GM21423 (cell line): ENCODE measurements around the gene IL22RA1.

Source experiments
- ATAC-seq: cut with Tn5 transposase; IDR thresholded peaks from one replicate; pipeline ENCODE4 v1.9.1; 2021; ENCODE audit warnings: mild to moderate bottlenecking, moderate library complexity; ENCODE audit not compliant: unreplicated experiment

Gene IL22RA1

GRCh38 chr1:24100945-24101737, 41.8 kb downstream of the IL22RA1 start:
- no peak for ATAC-seq

- no peak for ATAC-seq
Measured at GRCh38 chr1:24098943-24099638, 43.8 kb downstream of the IL22RA1 start.

- no peak for ATAC-seq
Measured at GRCh38 chr1:24098102-24098501, 44.8 kb downstream of the IL22RA1 start.

- ATAC-seq = no peak
Measured at GRCh38 chr1:24097663-24098062, 45.3 kb downstream of the IL22RA1 start.

- ATAC-seq = no peak
Measured at GRCh38 chr1:24096739-24097103, 46.2 kb downstream of the IL22RA1 start.

- no peak for ATAC-seq
Measured at GRCh38 chr1:24096009-24096738, 46.8 kb downstream of the IL22RA1 start.

- ATAC-seq = no peak
Measured at GRCh38 chr1:24095140-24095859, 47.6 kb downstream of the IL22RA1 start.

GRCh38 chr1:24094554-24094953, 48.4 kb downstream of the IL22RA1 start:
- no peak for ATAC-seq

GRCh38 chr1:24093732-24094131, 49.2 kb downstream of the IL22RA1 start:
- ATAC-seq = no peak

- no peak for ATAC-seq
Measured at GRCh38 chr1:24092979-24093378, 50.0 kb downstream of the IL22RA1 start.

- ATAC-seq = no peak
Measured at GRCh38 chr1:24091971-24092482, 50.9 kb downstream of the IL22RA1 start.

GRCh38 chr1:24090736-24091135, 52.2 kb downstream of the IL22RA1 start:
- ATAC-seq = no peak

GRCh38 chr1:24089743-24090555, 53.0 kb downstream of the IL22RA1 start:
- ATAC-seq = no peak

- no peak for ATAC-seq
Measured at GRCh38 chr1:24089027-24089742, 53.8 kb downstream of the IL22RA1 start.

GRCh38 chr1:24086466-24086865, 56.5 kb downstream of the IL22RA1 start:
- ATAC-seq = no peak

- ATAC-seq = no peak
Measured at GRCh38 chr1:24085546-24085945, 57.4 kb downstream of the IL22RA1 start.

GRCh38 chr1:24085007-24085406, 57.9 kb downstream of the IL22RA1 start:
- no peak for ATAC-seq

- no peak for ATAC-seq
Measured at GRCh38 chr1:24084050-24084449, 58.9 kb downstream of the IL22RA1 start.

GRCh38 chr1:24082372-24082771, 60.6 kb downstream of the IL22RA1 start:
- ATAC-seq = no peak
